Airway epithelial cell (primary cell): ENCODE measurements around the gene SOX9. TPM values are rescaled to one million over a fixed set of nuclear protein-coding genes. Genes with fewer than 3 reads are reported as not detected.

Source experiments
- total RNA-seq: library from RNA; depleted of rRNA; stranded (reverse); fragments of >200 nt; gene quantifications from 2 replicates; pipeline ENCODE4 v1.2.3, GENCODE V29; 2015

SOX9 gene
- 11.1 and 12.6 TPM in 2 replicates for total RNA-seq

GRCh38 chr17:72120642-72121163 lies at the start of gene SOX9:
Gene SOX9, plus strand, starts transcription at chr17:72121020. Its CDS starts 372 bp downstream, at chr17:72121392.

